GM19372 (cell line): ENCODE results near the gene PCSK1.

ENCODE experiments used
- ATAC-seq: cut with Tn5 transposase; IDR thresholded peaks from one replicate; pipeline ENCODE4 v1.9.1; 2021; ENCODE audit warnings: mild to moderate bottlenecking, low read depth, moderate library complexity; ENCODE audit not compliant: unreplicated experiment

Gene PCSK1

DNA sequence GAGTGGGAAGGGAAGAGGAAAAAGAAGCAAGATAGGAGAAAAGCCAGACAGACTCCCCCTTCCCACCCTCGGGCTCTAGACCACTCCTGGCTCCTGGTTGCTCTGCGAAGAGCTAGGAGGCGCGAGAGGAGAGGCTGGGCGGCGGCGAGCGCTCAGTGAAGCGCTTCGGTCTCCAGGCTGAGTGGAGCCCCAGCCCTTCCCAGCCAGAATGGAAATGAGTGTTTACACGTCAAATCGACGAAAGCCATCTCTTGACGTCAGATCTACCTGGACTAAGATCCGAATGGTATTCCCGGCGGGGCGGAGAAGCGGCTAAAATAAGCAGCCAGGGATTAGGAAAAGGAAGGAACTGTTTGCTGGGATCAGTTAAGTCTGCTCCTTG lies at the start of gene PCSK1:
Gene PCSK1, minus strand, starts transcription at position 183 of the 382 bp plus-strand sequence. CDS start 206 bp downstream, outside the sequence.
- ATAC-seq, result no peak

DNA sequence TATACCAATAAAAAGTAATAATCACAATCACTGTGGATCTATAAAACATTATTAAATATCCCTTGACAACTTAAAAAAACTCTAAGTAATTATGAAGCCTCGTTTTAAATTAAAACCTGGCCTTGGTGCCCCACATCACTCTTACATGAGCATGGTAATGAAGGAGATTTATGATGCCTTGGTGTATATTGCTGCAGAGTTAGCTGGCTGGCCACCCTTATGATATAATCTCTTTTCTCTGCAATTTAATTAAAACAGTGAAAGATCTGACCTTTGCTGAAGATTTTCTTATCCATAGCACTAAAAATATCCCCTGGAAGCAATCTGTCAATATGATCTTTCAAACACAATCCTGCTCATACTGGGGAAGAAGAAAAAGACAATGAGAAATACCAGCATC lies 48.8 kb upstream of the PCSK1 start:
- ATAC-seq, result no peak

DNA sequence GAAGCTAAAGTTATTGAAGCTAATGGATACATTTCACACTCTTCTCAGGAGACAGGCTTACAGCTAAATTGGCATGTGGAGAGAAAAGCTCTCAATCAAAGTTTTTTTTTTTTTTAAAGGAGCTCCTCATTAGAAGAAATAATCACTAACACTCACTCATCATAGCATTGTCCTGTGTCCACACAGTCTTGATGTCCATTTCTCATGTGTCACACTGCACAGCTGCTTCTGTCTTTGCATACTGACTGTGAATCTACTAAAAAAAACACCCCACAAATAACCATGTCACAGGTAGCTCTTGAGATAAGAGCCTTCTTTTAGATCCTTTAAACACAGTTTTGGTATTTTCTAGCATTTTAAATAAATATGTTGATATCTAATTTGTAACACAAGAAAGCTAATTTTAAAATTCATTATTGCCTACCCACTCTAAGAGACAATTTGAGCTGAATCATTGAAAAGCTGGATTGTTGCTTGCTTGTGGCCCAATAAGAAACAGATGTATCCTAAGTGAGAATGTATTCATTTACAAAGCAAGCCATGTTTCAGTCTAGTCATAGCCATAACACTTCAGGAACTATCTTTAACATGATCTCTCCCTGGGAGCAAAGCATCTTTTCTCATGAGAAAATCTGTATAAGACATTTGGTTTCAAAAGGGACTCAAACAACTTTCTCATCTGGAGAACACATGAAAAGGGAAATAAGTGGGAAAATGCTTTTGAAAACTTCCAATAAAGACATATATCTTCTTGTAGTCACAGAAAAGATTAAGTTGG lies 48.1 kb upstream of the PCSK1 start:
- ATAC-seq, result no peak

DNA sequence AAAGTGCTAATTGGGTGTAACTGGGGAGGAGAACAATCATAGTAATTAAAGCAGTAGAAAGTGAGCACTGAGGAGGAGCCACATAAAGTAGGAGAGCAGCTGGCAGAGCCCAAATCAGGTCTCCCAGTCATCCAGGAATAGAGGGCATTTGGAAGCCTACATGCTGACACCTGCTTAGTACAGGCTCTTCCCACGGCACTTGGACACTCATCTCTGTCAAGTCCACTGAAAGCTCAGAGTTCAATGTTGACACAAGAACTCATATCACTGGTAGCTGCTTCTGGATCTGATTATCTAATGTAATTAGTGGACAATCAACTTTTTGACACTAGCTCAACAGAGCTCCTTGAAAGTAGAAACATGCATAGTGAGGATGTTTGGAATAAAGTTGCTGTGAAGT lies 45.9 kb upstream of the PCSK1 start:
- no peak for ATAC-seq

- no peak for ATAC-seq
These were observed 43.6 kb upstream of the PCSK1 start for GRCh38 chr5:96476654-96477053.

GRCh38 chr5:96474073-96474472 lies 41.0 kb upstream of the PCSK1 start:
- no peak for ATAC-seq

DNA sequence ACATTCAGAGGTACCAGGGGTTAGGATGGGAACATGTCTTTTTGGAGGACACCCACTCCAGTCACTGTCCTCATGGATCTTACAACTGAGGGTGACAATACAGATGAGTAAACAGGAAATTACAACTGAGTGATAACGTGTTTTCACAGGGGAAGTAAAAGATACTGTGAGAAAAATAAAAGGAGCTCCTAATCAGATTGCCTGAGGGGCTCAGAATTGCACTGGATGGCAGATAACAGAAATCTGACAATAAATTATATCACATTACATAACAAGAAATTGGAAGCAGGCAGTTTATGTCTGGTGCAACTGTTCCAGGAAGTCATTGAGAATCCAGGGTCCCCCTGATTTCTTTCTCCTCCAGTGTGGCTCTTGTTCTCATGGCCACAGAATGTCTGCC lies 40.1 kb upstream of the PCSK1 start:
- ATAC-seq, result no peak

DNA sequence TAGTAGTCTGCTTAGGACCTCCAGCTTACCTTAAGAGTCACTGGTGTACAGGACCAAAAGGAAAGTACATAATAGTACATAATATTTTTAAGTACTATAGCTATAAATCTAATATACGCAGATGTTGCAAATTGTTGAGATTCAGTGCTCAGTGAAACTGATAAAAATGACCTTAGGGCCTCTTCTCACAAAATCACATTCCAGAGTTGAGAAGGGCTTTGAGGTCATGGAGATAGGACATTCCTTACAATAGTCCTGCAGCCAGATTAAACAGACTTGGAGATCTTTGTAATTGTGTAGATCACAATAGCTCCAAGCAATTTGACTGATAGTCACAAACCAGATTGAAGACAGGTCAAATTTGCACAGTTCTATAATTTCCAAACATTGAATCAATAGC lies 37.7 kb upstream of the PCSK1 start:
- no peak for ATAC-seq

GRCh38 chr5:96468956-96469355 lies 35.9 kb upstream of the PCSK1 start:
- no peak for ATAC-seq

DNA sequence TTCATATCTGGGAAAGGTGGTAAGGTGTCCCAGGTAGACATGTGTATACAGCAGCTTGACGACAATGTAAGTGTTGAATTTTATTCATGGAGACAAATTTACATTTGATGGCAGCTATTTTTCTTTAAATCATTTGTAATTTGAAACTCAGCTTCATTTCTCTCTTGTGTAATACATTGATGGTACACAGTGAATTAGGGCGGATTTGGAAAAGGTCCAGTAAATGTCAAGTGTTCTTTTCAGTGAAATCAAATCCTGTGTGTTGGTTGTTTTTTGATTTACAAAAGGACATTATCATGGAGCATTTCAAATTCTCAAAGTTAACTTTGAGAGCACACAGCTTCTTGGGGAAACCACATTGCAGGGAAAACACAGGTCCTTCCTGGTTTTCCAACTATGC lies 30.0 kb upstream of the PCSK1 start:
- ATAC-seq, result no peak

DNA sequence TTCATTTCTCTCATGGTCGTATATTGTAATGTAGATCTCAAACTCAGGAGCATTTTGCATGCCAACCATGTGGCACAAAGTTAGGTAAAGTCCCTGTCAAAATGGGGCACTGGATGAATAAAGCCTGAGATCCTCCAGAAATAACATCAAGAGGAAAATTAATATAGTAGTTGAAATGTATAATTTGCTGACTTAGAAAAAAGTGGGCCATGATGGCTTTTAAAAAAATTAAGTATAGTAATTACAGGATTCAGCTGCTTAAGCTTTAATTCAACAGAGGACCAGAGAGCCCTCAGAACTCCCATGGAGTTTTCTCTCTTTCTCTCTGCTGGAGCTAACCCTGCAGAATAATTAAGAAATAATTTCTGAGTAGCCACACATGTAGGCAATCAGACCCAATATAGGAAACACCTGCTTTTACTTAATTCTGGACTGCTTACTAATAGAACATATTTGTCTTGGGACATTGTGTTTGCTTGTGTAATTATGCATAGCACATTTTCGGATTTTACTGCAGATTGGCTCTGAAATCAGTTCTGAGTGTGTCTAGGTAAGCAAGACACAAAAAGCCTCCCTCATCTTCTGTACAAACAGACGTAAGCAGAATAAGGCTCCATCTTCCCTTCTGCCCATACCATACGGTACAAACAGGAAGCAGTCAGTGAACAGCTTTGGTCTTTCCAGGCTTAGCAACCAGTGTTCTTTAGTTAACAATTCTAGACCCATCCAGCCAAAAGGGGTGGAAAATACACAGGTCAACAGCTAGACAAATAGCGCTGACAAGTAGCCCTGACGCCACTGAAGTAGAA lies 26.5 kb upstream of the PCSK1 start:
- ATAC-seq, result no peak

- ATAC-seq, result no peak
These were observed 25.1 kb upstream of the PCSK1 start for GRCh38 chr5:96458176-96458575.

GRCh38 chr5:96455789-96456188 lies 22.7 kb upstream of the PCSK1 start:
- ATAC-seq, result no peak

DNA sequence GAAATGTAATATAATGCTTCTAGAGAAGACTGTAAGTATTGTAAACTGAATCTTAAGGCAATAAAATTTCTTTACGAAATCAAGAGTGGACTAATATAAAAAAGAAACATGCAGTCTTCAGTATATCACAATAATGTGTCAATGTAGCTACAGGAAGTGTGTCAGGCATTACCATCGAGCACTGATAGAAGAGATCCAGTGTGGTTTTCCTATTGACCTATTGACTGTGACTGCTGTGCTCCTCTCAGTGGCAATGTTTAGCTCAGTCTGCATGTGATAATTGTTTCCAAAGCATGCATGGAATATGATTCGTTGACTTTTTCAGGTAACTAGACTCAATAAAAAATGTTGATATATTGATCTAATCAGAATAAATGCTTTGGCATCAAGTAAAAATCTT lies 20.3 kb upstream of the PCSK1 start:
- no peak for ATAC-seq

GRCh38 chr5:96447949-96448348 lies 14.9 kb upstream of the PCSK1 start:
- no peak for ATAC-seq

GRCh38 chr5:96440185-96440538 lies 7.1 kb upstream of the PCSK1 start:
- peak; percentile 20 for ATAC-seq

- ATAC-seq, result peak; percentile 92
These were observed 6.6 kb upstream of the PCSK1 start for GRCh38 chr5:96439477-96440184.

GRCh38 chr5:96434201-96434645 lies 1.2 kb upstream of the PCSK1 start:
- no peak for ATAC-seq

GRCh38 chr5:96432216-96433065 lies 607 bp downstream of the PCSK1 start:
- no peak for ATAC-seq
